Uterus (tissue), 2 donors: Measurements from ENCODE around the gene SBF1.

Experiments
- POLR2A ChIP-seq, 2 donors: fragments of 450-650 bp; IDR thresholded peaks; one replicate each; pipeline ENCODE4 v1.6.1; 2016; ENCODE audit warnings: antibody characterized with exemption in 2 of 2, mild to moderate bottlenecking in 1 of 2, moderate library complexity in 1 of 2
- TF ChIP-seq, protein P1 (sequence below), 4 experiments: fragments of 200-600 bp in 2 of 4; fragments of 450-650 bp in 2 of 4; sonication (generic) in 2 of 4; IDR thresholded peaks; one replicate each; pipeline ENCODE4 v1.5.1; 2016 to 2019; ENCODE audit warnings: antibody characterized with exemption in 4 of 4, mild to moderate bottlenecking in 2 of 4, moderate library complexity in 1 of 4

DNA sequence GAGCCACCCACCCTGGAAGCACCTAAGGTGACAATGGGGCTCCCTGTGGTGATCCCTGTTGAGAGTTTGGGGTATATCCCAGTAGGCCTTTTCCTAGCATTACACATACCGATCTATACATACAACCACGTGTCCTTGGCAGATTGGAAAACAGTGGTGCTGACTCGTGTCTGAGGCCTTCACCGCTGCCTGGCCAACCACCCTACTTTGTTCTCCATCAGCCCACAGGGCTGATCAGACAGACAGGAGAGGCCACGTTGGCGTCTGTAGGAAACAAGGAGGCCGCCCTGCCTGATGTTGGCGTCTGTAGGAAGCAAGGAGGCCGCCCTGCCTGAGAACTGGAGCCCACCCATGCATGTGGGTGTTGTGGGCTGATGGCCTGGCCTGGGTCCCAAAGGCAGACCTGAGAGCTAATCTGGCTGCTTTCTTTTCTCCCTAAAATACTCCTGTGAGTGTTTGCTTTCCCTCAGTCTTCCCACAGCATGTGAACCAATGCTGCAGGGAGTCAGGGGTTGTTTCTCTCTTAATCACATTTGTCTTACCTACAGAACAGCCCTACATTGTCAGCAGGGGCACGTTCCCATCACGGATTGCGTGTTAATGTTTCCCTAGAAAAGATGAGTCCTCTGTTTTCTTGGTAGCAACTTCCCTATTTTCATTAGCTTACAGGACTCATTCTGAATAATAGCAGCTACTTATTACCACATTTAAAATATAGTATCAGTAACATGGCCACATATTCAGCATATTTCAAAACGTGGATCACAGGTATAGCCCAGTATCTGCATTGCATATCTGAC, 57.2 kb downstream of the SBF1 start:
- TF ChIP-seq, protein P1, sequence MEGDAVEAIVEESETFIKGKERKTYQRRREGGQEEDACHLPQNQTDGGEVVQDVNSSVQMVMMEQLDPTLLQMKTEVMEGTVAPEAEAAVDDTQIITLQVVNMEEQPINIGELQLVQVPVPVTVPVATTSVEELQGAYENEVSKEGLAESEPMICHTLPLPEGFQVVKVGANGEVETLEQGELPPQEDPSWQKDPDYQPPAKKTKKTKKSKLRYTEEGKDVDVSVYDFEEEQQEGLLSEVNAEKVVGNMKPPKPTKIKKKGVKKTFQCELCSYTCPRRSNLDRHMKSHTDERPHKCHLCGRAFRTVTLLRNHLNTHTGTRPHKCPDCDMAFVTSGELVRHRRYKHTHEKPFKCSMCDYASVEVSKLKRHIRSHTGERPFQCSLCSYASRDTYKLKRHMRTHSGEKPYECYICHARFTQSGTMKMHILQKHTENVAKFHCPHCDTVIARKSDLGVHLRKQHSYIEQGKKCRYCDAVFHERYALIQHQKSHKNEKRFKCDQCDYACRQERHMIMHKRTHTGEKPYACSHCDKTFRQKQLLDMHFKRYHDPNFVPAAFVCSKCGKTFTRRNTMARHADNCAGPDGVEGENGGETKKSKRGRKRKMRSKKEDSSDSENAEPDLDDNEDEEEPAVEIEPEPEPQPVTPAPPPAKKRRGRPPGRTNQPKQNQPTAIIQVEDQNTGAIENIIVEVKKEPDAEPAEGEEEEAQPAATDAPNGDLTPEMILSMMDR (IDR thresholded peaks at IDR 0.05): no peak
- TF ChIP-seq POLR2A (IDR thresholded peaks at IDR 0.05): no peak
